Upper lobe of left lung (tissue), 6 donors: Measurements from ENCODE around the gene PADI4. TPM values are rescaled to one million over a fixed set of nuclear protein-coding genes. Genes with fewer than 3 reads are reported as not detected.

ENCODE experiments used
- ATAC-seq, 2 donors: fragments of 200-7000 bp; cut with Tn5 transposase; one replicate each; pipeline ENCODE4 v1.9.1; 2022; ENCODE audit warnings: mild to moderate bottlenecking in 2 of 2, moderate library complexity in 2 of 2; ENCODE audit not compliant: low FRiP score in 2 of 2
- DNase-seq, 2 donors: peaks; one replicate each; pipeline ENCODE4 v3.0.0-alpha.2; 2019 to 2020
- H3K27ac ChIP-seq, 4 donors: fragments of 200-600 bp; sonication (generic); one replicate each; pipeline ENCODE4 v1.5.1; 2016 to 2019
- H3K27me3 ChIP-seq, 4 donors: fragments of 200-600 bp; sonication (generic); one replicate each; pipeline ENCODE4 v1.5.1; 2017 to 2019
- H3K36me3 ChIP-seq, 4 donors: fragments of 200-600 bp; sonication (generic); one replicate each; pipeline ENCODE4 v1.5.1; 2016 to 2019
- H3K4me1 ChIP-seq, 4 donors: fragments of 200-600 bp; sonication (generic); one replicate each; pipeline ENCODE4 v1.5.1; 2018 to 2019
- H3K4me3 ChIP-seq, 4 donors: fragments of 200-600 bp; sonication (generic); one replicate each; pipeline ENCODE4 v1.5.1; 2017 to 2019; ENCODE audit warnings: mild to moderate bottlenecking in 2 of 4, moderate library complexity in 1 of 4
- H3K9me3 ChIP-seq, 4 donors: fragments of 200-600 bp; sonication (generic); one replicate each; pipeline ENCODE4 v1.5.1; 2018 to 2019
- EP300 ChIP-seq, 4 donors: sonication (generic); formaldehyde crosslinking; IDR thresholded peaks; one replicate each; pipeline ENCODE4 v1.5.1; 2017; ENCODE audit warnings: antibody characterized with exemption in 4 of 4, control low read depth in 2 of 4
- POLR2A ChIP-seq, 4 donors: fragments of 450-650 bp; IDR thresholded peaks; one replicate each; pipeline ENCODE4 v1.5.1; 2016 to 2017; ENCODE audit warnings: antibody characterized with exemption in 4 of 4, mild to moderate bottlenecking in 2 of 4
- POLR2AphosphoS5 ChIP-seq, 2 donors: sonication (generic); formaldehyde crosslinking; IDR thresholded peaks; one replicate each; pipeline ENCODE4 v1.5.1; 2017; ENCODE audit warnings: antibody characterized with exemption in 2 of 2
- WGBS, 2 donors: methylation state at CpG; one replicate each; pipeline ENCODE4 v1.1.5; 2017 to 2018; 5-methylcytosine and 5-hydroxymethylcytosine counted together
- total RNA-seq, 6 donors: library from RNA; depleted of rRNA in 4 of 6; stranded (reverse); fragments of >200 nt in 4 of 6; gene quantifications; one replicate each; pipeline versions ENCODE4 v1.1.0 to v1.2.1, GENCODE V29; 2016 to 2021
- TF ChIP-seq, protein P1 (sequence below), 6 experiments: fragments of 450-650 bp in 4 of 6; fragments of 200-600 bp in 2 of 6; sonication (generic) in 2 of 6; IDR thresholded peaks; one replicate each; pipeline ENCODE4 v1.5.1; 2016 to 2019; ENCODE audit warnings: antibody characterized with exemption in 6 of 6
- donor health status: DM: no; HTN: no; CAD: no; lungs with moderate emphysema.
- donor health status: DM: no; HTN: yes; CAD: no; lungs with severe emphysema.

The PADI4 gene
- total RNA-seq, 6 donors from 2014 or later = 2.7 to 32.3 (median 9.0) TPM

DNA sequence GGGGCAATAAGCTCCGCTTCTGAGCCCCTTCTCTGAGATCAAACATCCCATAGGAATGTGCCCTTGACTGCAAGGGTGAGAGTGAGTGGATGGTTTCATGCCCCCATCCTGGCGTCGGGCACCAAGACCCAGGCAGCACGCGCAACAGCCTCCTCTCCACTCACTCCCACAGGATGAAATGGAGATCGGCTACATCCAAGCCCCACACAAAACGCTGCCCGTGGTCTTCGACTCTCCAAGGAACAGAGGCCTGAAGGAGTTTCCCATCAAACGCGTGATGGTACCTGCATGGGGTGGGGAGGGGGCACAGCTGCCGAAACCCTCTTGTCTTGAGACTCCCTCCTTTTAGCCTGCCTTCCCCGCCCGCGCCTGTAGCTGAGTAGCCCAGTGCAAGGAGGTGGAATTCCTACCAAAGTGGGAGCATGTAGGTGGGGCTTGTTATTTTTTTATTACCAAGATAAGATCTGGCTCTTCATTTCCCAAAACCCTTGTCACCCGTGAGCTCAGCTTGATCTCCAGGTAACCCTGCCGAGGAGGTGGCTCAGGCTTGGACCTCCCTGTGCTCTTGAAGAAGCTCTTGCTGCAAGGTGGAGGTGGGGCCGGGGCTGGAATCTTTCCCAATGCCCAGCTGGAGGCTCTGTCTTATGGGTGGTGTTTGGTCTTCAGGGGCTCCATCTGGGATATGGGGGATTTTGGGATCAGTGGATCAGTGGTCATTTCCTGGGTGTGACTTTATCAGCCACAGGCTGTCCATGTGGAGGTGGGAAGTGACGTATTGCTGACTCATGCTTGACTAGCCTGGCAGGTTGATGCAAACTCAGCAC is 40.0 kb downstream of the PADI4 start:
- DNase-seq (no peak), ATAC-seq (peak in 1 of 2 donors; percentile 63)
- Histone ChIP-seq H3K27ac (no peak overlapping the region), H3K27me3 (no peaks in the 10 kb centered on the region), H3K4me3 (no peak overlapping the region), H3K4me1 (no peaks in the 10 kb centered on the region), H3K36me3 (no peaks in the 10 kb centered on the region), H3K9me3 (no peaks in the 10 kb centered on the region)
- WGBS, 2 donors = 64 to 66% methylated on average over 16 to 18 of the region's 19 CpGs
- no peak for TF ChIP-seq EP300 (IDR thresholded peaks at IDR 0.05)
- TF ChIP-seq, protein P1, sequence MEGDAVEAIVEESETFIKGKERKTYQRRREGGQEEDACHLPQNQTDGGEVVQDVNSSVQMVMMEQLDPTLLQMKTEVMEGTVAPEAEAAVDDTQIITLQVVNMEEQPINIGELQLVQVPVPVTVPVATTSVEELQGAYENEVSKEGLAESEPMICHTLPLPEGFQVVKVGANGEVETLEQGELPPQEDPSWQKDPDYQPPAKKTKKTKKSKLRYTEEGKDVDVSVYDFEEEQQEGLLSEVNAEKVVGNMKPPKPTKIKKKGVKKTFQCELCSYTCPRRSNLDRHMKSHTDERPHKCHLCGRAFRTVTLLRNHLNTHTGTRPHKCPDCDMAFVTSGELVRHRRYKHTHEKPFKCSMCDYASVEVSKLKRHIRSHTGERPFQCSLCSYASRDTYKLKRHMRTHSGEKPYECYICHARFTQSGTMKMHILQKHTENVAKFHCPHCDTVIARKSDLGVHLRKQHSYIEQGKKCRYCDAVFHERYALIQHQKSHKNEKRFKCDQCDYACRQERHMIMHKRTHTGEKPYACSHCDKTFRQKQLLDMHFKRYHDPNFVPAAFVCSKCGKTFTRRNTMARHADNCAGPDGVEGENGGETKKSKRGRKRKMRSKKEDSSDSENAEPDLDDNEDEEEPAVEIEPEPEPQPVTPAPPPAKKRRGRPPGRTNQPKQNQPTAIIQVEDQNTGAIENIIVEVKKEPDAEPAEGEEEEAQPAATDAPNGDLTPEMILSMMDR (IDR thresholded peaks at IDR 0.05) = no peak
- no peak for TF ChIP-seq POLR2AphosphoS5 (IDR thresholded peaks at IDR 0.05)
- no peak for TF ChIP-seq POLR2A (IDR thresholded peaks at IDR 0.05)

DNA sequence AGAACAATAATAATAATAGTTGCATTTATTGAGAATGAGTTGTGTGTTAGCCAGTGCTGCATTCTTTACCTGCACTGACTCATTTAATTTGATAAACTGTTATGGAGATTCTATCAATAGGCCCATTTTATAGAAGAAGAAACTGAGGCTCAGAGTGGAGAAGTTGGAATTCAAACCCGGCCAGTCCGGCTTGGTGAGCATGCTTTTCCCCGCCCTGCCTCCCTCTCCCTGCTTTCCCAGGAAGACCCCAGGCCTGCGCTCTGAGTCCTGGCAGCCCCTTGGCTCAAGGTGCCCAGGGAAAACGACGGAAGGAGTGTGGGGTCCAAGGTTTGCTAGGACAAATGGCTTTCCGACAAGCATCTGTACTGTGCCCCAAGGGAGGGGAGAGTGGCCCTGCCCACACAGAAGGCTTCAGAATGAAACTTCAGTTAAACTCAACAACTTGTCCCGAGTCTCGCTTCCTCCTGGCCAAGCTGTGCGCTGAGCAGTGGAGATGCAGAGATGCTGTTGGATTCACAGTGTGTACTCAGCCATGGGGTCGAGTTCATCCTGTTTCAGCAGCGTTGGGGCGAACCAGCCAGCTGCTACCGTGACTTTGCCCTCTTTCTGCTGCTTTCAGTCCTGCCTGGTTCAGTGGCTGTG is 40.7 kb downstream of the PADI4 start:
- H3K36me3 ChIP-seq = no peaks in the 10 kb centered on the region
- 70 to 77% methylated on average over 13 to 14 of the region's 14 CpGs for WGBS, 2 donors
- H3K4me3 ChIP-seq = no peak overlapping the region
- DNase-seq (no peak), ATAC-seq (no peak)
- TF ChIP-seq POLR2A (IDR thresholded peaks at IDR 0.05) (no peak), POLR2AphosphoS5 (IDR thresholded peaks at IDR 0.05) (no peak), EP300 (IDR thresholded peaks at IDR 0.05) (no peak)
- TF ChIP-seq, protein P1 (IDR thresholded peaks at IDR 0.05) = no peak
- H3K27me3 ChIP-seq = no peaks in the 10 kb centered on the region
- no peak overlapping the region for H3K27ac ChIP-seq
- H3K4me1 ChIP-seq = no peaks in the 10 kb centered on the region
- H3K9me3 ChIP-seq = no peaks in the 10 kb centered on the region

DNA sequence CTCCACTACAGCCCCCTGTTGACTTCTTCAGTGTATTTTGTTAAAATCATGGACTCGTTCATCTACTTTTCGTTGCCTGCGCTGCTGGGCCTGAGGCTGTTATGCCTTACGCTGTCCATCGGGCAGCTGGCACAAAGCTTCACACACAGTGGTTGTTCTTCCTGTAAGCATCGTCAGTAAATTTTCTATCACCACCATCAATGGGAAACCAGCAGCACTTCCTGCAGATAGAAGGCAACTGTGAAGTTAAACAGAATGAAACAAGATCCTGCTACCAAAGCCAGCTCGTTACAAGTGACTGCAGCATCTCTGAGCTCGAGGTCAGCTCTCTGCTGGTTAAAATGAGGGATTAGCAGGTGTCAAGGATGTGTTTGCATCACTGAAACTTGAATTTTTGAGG is 42.1 kb downstream of the PADI4 start:
- TF ChIP-seq, protein P1 (IDR thresholded peaks at IDR 0.05) = no peak
- TF ChIP-seq POLR2AphosphoS5 (IDR thresholded peaks at IDR 0.05) (no peak), POLR2A (IDR thresholded peaks at IDR 0.05) (no peak), EP300 (IDR thresholded peaks at IDR 0.05) (no peak)
- ATAC-seq (no peak), DNase-seq (no peak)
- Histone ChIP-seq H3K27ac (no peak overlapping the region), H3K4me3 (no peak overlapping the region), H3K36me3 (no peaks in the 10 kb centered on the region), H3K27me3 (no peaks in the 10 kb centered on the region), H3K9me3 (no peaks in the 10 kb centered on the region), H3K4me1 (no peaks in the 10 kb centered on the region)
- 33% methylated on average over 8 of the region's 8 CpGs; no CpG with 5 or more reads in 1 of the 2 donors for WGBS, 2 donors

DNA sequence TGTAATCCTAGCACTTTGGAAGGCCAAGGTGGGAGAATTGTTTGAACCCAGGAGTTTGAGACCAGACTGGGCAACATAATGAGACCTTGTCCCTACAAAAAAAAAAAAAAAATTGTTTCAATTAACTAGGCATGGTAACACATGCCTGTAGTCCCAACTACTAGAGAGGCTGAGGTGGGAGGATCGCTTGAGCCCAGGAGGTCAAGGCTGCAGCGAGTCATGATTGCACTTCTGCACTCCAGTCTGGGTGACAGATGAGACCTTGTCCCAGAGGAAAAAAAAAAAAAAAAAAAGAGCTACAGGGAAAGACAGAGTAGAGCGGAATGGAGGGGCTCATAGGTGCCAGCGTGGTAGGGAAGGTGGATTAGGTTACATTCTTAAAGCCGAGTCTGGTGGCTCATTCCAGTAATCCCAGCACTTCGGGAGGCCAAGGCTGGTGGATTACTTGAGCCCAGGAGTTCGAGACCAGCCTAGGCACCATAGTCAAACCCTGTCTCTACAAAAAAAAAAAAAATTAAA is 43.0 kb downstream of the PADI4 start:
- H3K36me3 ChIP-seq = no peaks in the 10 kb centered on the region
- no peaks in the 10 kb centered on the region for H3K27me3 ChIP-seq
- H3K9me3 ChIP-seq = no peaks in the 10 kb centered on the region
- ATAC-seq = no peak
- no peak overlapping the region for H3K27ac ChIP-seq
- no peaks in the 10 kb centered on the region for H3K4me1 ChIP-seq
- TF ChIP-seq POLR2A (IDR thresholded peaks at IDR 0.05) (no peak), EP300 (IDR thresholded peaks at IDR 0.05) (no peak), POLR2AphosphoS5 (IDR thresholded peaks at IDR 0.05) (no peak)
- TF ChIP-seq, protein P1 (IDR thresholded peaks at IDR 0.05) = no peak
- 78 to 84% methylated on average over 5 to 7 of the region's 7 CpGs for WGBS, 2 donors
- no peak overlapping the region for H3K4me3 ChIP-seq
- no peak for DNase-seq
